NCI-H1436 treated with DMSO at 0.1 percent for 48 hours (cell line): ENCODE results near the gene GIT1.

Experiments
- DNase-seq: peaks from one replicate; lab custom pipeline; 2025; lab: John Stamatoyannopoulos, UW

The GIT1 gene

DNA sequence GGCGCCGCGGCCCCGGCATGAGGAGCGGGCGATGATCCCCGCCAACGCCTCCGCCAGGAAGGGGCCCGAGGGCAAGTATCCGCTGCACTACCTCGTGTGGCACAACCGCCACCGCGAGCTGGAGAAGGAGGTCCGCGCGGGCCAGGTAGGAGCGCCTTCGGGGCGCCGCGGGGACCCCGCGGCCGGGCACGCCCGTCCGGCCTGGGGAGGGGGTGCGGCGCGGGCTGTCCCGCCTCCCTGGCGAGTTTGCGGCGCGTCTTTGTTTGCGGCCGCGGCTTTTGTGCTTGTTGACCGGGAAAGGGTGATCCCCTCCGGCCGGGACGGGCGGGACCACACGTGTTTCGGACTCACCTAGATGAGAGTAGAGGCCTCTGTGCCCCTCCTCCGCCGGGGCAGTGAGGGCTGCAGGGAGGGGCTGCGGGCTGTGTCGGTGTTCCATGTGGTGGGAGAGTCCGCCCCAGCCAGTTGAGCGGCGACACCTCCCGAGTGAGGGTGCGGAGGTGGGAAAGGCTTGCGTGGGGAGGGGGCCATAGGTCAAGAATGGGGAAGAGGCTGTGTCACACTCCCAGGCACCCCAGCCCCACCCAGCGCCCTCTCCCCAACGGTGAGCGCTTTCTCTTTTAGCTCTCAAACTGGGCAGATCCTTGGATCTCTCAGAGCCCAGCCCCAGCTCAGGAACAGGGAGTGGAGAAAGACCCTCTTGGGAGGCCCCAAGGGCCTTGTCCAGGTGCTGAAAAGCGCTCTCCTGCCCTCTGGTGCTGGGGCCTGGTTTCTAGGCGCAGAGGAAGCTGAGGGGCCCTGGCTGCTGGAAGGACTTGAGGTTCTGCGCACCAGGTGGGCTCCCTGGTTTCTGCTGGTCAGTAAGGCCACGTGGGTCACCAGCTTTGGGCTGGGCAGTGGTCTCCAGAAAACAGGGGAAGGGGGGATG, 4.4 kb upstream of the GIT1 start:
- no peak for DNase-seq

DNA sequence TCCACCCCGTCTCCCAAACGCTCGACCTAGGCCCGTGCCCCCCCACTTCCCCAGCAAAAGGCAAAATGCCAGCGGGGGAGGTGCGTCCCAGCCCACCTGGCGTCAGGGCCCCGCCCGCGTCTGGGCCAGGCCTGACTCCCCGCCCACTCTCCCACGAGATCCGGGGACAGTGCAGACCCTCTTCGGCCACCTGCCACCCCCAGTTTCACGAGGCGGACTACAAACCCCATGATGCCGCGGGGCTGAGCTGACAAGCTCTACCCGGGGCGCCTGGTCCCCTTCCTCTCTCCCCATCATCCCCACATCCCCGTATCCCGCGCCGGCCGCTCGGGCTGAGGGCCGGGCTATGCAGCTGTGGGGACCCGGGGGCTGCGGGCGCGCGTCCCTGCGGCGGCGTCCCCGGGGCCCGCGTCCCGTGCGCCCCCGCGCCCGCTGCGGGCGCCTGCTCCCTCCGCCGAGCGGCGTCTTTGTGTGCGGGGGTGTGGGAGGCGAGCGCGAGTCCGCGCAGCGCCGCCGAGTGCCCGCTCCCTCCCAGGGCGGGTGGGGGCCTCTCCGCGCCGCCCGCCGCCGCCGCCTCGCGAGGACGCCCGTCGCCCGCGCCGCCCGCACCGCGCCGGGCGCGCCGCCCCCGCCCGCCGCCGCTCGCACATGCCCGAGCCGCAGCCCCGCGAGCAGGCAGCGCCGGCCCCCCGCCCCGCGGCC, 3.6 kb upstream of the GIT1 start, which contains the start of gene ANKRD13B:
Gene ANKRD13B (plus strand): TSS at position 283 of the 702 bp plus-strand sequence. CDS start 490 bp downstream, outside the sequence.
- DNase-seq, result peak; percentile 44

DNA sequence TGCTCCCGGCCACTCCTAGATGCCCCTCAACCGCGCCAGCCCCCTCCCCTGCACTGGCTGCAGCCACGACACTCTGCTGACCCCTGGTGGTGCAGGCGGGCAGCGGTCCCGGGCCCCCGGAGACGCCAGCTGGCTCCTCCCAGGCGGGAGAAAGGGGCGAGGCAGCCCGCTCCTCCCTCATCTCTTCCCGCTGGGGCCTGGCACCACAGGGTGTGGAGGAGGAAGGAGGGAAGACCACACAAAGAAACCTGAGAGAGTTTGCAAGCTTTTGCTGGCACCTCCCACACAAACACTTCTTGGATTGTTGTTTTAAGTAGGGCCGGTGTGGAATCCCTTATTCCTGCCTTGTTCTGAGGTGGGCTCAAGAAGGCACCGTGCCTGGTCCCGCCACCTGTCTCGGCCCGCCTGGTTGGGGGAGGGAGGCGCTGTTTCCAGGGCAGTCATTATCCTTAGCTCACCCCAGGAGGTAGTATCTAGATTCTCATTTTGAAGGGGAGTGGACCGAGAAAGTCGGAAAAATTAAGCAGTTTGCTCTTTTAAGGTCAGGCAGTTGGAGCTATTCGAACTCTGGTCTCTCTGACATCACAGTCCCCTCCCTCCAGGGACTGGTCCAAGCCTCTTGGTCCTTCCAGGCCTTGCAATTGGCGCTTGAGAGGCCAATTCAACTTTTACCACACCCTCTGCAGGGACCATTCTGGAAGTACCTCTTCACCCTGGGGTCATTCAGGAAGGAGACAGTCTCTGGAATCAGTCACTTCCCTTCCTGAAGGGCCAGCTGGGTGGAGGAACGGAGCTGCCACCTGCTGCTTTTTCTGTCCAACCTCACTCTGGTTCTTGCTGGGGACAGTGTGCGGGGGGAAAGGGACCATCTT, 2.5 kb upstream of the GIT1 start:
- peak; percentile 90 for DNase-seq

DNA sequence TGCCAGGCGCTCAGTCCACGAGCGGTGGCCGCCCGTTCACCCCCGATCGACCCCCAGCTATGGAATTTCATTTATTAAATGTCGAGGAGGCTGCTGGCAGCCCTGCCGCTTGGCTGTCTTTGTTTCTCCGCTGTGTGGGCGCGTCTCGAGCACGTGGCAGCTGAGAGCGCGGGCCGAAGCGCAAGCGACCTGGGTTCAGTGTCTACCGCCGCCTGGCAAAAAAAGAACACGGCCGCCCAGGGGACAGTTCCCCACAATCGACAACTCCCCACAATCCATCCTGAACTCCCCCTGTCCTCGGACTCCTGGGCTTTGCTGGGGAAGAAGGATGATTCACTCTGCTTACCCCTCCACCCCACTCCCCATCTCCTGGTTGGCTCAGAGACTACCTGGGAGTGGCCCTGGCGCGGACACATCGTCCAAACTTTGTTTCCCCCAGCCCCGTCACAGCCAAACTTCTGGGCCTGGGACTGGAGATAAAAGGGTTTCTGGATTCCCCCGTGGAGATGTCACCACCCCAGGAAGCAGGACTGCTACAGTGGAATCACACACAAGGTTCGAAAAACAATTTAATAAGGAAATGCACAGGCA, 1.8 kb upstream of the GIT1 start:
- DNase-seq, result no peak

DNA sequence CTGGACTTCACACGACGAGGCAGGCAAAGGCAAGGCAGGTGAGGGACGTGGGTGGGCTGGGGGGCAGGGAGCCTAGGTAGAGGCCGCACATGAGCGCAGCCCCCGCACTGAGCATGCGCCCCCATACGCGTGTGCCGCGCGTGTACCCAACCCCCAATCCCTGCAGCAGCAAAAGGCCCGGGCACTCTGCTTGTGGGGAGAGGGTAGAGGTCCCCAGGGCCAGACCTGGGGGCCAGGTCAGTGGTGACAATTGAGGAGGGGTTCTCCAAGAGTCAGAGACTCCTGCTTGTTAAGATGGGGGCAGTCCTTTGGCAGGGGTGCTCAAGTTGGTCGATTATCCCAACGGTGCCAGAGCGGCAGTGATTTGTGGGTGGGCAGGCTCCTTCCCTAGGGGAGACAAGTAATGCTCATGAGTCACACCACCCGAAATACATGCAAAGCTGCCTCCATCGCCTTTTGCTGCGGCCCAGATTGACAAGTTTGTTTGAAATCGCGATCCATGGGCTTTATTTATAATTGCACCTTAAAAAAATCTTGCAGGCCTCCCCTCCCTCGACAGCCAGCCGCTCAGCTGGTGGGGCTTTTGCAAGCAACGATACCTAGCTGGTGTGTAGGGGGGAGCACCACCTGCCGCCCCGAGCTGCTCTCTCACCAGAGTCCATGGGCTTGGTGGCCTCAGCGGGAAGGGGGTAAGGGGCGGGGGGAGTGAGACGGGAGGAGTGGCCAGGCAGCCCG, 1.1 kb upstream of the GIT1 start:
- peak; percentile 53 for DNase-seq

DNA sequence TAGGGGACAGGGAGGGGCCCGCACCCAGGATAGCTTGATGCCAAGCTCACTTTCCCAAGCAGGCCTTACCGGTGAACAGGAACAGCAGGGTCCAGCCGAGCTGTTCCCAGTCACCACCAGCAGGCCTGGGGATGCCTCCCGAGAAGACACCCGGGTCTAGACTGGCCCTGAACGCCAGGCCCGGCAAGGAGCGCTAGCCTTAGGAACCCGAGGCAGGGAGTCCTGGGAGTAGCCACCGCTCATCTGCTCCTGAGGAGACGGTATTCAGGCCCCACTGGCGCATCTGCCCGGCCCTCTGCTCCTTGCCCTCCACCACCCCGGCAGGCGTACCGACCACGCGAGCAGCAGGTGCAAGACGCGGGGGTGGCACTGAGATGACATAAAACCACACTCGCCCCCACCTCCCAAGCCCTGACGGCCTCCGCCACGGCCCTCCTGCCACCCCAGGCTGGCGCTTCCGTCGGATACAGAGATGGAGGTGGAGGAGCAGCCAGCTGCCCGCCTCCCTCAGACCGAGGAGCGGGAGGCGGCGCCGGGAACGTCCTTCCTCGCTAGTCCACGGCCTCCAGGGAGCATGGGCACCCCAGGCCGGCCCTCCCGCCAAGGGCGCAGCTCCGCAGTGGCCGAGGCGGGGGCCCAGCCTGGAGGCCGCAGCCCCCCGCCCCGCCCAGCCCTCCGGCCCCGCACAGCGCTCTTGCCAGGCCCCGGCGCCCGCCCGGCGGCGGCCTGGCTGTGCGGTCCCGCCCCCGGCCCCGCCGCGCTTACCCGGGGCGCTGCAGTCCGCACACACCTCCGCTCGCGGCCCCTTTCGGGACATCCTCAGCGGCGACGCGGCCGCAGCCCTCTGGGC, 661 bp downstream of the GIT1 start:
- no peak for DNase-seq

DNA sequence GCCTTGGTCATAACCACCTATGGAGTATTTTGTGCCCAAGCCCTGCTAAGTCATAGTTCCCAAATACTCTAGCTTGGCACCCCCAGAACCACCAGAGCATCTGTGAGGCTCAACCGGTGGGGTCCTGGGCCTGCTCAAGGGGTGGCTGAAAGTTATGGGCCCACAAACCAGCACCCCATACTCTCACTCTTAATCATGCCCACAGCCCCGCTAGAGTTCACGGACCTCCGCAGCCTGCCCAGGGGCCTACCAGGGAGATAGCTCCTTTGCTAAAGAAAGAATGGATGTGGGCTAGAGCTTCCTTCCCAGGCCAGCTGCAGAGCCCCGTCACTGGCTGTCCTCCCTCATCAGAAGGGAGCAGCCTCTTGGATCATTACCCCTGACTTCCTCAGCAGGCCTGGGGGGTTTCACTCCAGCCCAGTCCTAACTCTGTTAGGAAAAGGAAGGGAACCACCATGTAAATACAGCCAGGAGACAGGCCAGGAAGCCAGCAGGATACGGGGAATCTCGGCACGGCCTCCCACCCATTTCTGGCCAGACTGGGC, 1.4 kb downstream of the GIT1 start:
- DNase-seq, result no peak

DNA sequence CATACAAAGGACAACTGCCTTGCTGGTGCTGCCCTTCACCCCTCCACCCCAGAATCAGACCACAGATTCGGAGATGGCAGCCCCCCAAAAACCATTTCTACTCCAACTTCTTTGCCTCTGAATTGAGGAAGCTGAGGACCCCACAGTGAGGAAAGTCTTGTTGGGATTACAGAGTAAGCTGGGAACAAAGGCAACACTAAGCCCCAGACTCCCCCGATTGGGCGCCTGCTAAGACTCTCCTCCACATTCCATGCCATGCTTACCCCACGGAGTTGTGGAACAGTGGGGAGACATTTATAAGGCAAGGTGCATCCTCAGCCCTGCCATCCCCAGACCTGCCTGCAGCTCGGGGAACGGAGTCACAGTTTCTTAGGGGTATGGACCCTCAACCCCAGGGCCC, 1.9 kb downstream of the GIT1 start:
- no peak for DNase-seq

DNA sequence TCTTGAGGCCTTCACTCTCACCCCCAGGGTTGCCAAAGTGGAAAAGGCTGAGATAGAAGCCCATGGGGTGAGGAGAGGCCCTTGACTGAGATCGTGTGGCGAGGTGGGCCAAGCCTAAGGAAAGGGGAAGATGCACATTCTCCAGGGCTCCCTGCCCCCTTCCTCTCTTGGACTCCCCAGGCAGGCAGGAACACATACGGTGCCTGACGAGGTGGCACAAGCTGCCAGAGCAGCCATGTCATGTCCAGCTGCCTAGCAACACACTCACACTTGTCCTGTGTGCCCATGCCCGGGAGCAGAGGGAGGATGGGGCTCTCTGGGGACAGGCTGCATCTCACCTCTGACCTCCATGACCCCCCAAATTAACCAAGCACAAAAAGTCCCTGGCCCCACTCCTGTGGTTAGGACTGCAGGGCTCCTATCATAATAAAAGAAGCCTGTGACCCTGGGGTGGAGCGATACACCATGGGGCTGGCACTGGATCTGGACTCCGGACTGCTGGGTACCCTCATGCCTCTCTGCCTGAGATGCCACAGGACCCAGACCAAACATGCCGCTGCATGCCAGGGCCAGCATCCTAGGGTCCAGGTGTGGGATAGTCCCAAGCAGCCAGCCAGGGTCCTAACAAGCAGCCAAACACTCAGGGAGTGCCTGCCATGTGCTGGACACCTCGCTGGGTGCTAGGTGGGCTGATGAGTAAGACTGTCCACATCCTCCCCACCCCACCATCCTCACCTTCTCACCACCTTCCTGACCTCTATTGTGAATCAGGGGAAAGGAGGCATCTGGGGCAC, 2.6 kb downstream of the GIT1 start:
- no peak for DNase-seq

DNA sequence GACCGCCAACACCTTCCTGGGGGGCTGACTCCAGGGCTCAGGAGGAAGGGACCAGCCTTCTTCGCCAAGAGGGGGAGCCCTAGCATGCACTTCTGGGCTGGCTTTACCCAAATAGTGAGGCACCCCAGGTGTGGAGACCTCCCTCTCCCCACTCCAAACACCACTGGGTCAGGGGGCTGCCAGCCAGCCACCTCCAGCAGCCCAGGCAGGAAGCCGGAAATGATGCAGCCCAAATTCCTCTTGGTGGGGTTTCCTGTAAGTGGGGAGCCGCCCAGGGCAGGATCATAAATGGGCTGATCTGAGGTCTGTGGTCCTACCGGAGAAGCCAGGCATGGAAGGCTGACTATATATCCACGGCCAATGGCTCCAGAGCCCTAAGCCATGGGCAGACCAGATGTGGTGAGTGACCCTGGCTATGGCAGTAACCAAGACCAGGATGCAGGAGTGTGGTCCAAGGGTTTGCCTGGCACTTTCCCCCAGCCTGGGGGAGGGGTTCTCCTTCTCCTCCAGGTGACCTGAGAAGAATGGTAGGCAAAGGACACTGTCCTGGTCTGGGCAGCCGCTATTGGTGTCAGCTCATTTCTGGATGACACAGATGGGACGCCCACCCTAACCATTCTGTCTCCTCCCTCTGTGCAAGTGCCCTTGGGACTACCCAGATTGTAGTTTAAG, 4.2 kb downstream of the GIT1 start:
- no peak for DNase-seq

DNA sequence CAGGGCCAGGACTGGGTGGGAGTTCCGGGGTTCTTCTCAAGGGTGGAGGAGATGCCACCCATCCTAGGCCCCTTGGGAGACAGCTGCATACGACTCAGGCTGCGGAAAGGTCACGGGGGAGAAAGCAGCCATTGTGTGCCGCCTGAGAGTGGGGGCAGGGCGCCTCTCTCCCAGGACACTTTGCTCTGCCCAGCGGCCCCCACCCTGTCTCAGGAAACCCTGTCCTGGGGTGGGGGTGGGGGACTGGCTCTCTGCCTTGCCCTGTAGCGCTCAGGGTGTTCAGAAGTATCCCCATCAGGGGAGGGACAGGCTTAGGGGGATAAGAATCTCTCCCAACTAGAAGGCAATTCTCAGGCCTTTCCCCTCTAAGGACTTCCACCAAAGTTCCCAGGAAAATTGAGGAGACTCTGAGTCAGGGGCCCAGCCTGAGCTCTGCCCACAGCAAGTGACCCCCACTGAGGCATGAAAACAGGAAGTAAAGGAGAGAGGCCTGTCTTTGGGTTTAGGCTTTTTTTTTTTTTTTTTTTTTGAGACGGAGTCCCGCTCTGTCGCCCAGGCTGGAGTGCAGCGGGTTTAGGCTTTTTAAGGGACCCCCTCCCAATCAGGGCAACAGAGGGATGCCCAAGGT, 4.9 kb downstream of the GIT1 start:
- no peak for DNase-seq

DNA sequence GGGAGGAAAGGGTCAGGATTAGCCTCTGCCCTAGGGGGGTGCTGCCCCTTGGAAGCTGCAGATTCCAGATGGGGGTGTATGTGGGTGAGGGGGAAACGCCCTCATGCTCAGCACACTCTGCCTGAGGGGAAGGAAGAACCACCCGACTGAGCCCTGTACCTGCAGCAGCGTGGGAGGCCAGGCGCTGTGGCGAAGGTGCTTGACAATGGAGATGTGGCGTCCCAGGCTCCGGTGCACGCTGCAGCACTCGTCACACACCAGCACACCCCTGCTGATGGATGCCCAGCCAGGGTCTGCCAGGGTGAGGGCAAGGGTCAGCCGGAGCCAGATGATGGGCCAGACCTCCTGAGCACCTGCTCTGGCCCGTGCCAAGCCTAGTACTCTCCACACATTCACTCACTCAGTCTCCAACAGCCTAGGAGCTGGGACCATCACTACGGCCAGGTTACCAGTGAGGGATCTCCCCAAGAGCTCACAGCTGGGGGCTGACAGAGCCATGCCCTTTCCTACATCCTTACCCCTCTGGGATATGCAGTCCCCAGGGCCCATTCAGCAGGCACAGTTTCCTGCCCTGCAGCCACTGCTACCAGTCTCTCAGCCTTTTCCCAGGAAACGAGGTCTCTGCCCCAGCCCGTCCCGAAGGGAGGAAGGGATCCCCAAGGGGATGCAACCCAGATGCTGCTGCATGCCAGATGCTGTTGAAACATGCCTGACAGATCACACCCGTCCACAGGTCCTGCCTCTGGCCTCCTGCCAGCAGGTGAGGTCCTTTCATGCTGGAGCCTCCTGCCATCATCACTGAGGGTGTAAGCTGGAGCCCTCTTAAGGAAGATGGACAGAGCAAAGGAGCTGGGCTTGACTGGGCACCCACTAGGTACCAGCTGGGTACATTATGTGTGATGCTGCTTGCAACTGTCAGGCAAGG, 5.9 kb downstream of the GIT1 start:
- no peak for DNase-seq

DNA sequence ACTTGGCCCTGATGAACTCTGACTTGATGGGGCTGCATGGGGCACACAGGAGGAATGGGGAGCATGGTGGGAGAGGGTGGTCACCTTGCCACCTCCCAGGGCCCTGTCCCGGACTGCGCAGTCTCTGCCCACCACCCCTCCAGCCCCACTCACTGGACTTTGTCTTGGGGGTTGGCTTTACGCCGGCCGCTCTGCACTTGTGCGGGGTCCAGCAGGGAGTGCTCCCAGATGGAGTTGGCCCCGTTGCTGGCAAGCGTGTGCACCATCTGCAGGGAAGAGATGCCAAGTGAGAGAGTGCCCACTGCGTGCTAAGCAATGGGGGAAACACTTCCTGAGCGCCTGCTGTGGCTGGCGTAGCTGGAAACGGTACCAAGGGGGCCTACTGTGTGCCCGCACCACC, 6.7 kb downstream of the GIT1 start:
- DNase-seq, result no peak

DNA sequence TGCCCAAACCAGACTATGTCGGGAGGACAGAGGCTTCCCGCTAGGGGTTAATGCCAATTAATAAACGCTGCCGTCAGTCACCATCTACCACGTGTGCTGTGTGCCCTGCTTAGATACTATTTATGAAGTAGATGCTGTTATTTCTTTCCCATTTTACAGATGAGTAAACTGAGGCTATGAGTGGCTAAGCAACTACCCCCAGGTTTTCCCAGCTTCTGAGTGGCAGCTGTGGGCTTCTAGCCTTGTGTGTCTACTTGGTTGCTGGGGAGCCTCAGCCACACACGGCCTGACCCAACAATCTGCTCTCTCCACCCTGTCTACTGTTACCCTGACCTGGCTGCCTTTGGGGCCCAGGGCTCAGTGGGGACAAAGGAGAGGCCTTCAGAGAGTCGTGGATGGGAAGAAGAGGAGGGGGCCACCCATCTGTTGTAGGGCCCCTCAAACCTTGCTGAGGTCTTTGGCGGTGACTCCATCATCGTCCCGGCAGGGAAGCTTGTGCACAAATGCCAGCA, 7.1 kb downstream of the GIT1 start:
- no peak for DNase-seq

DNA sequence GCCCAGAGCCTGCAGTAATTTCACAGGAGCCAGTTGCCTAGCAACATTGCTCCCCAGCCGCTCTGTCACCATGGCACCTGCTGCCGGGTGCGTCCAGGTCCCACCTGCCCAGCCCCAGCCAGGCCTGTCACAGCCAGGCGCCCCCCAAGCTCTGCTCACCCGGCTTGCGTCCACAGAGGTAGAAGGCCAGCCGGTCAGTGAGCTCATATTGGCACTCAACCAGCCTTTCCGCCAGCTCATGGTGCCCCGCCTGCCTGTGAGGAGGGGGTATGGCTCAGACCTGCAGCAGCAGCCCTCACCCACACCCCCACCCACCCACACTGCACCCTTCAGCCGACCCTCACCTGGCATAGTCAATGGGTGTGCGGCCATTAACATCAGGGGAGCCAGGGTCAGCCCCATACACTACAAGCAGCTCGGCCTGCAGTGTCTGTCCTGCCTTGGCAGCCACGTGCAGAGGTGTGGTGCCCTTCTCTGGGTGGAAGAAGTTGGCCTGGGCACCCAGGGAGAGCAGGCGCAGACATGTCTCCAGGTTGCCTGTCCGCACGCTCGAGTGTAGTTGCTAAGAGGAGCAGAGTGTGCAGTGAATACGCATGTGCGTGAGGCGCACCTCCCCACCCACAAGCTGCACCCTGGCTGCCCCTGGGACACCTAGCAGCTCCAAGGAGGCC, 7.7 kb downstream of the GIT1 start:
- peak; percentile 30 for DNase-seq
